ENCODE data around the gene BICDL1.
"Not testable (repeated sequence)": the region's sequence is repeated elsewhere in the genome, so short reads cannot be mapped to it uniquely, and the experiment has no call there.

BICDL1 gene

DNA sequence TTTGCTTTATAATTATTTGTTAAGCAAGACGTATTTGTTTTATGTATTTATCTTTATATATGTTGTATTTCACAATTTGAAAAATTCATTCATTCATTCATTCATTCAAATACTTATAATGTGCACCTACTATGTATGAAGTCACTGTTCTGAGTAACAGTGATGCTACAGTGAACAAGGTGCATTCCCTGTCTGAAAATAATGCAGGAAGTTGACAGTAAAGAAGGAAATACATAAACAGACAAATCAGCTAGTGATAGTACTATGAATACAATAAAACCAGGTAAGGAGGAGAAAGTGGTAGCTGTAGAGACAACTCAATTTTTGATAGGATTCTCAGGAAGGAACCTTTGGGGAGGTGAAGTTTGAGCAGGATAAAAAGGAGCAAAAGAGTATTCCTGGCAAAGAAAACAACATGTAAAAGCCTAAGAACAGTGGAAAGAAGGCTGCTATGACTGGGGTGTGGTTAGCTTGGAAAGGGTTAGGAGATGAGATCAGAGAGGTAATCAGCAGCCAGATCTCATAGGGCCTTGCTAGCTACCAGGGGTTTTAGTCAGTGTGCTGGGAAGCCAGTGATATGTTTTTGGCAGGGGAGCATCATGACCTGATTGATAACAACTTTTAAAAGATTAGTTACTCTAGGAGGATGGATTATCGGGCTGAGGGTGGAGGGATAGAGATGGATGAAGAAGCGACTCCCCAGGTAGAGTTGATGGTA lies 17.4 kb downstream of the BICDL1 start:
- DNase-seq (ENCODE audit: low read depth) = no peak

DNA sequence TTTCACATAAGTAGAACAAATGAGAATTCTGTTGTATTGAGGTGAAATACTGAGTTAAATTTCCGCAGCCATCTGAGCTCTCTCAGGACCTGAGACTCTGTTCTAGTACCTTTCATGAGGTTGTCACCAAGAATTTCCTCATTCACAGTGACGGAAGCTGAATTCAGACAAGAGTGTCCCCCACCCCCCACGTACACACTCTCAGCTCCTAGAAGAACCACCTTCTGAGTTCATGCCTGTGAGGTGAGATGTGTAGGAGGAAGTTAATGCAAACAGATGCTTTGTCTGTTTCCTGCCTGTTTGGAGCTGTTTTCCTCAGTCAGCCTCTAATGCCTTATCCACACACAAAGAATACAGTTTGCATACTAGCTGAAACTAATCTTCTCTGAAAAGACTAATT lies 18.2 kb downstream of the BICDL1 start:
- DNase-seq (ENCODE audit: low read depth) = no peak

DNA sequence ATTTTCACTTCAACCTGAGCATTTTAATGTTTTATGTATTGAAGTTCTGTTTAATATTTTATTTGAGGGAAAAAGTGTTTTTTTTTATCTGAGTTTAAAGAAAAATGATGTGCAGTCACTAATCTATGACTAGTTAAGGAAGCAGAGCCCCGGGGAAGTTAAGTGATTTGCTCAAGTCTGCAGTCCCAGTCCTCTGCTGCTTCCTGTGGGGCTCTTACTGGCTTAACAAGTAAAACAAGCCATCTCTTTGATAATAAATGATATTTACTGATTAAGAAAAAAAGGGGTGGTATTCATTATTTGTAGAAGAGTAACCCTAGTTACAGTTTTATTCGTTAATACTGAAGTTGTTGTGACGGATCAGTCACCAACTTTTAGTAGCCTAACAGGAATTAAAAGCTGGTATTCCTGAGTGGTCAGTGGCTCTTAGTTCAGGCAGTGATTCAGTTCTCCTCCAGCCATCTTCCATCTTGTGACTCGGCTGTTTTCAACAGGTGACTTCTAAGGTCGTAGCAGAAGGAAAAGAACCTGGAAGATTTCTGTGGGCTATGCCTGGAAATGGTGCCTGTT lies 21.7 kb downstream of the BICDL1 start:
- DNase-seq (ENCODE audit: low read depth) = no peak

- DNase-seq (ENCODE audit: low read depth) = peak; percentile 4
Measured at GRCh38 chr12:120012067-120012621, 23.1 kb downstream of the BICDL1 start.

GRCh38 chr12:120013659-120014380 lies 24.8 kb downstream of the BICDL1 start:
- DNase-seq (ENCODE audit: low read depth) = no peak

DNA sequence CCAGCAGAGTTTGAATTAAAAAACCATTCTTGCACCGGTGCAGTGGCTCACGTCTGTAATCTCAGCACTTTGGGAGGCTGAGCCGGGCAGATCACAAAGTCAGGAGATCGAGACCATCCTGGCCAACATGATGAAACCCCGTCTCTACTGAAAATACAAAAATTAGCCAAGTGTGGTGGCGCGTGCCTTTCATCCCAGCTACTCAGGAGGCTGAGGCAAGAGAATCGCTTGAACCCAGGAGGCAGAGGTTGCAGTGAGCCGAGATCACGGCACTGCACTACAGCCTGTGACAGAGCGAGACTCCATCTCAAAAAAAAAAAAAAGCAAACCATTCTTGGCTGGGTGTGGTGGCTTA lies 25.3 kb downstream of the BICDL1 start:
- not testable (repeated sequence) for DNase-seq (ENCODE audit: low read depth)

- no peak for DNase-seq (ENCODE audit: low read depth)
Measured at GRCh38 chr12:120015313-120015712, 26.3 kb downstream of the BICDL1 start.

DNA sequence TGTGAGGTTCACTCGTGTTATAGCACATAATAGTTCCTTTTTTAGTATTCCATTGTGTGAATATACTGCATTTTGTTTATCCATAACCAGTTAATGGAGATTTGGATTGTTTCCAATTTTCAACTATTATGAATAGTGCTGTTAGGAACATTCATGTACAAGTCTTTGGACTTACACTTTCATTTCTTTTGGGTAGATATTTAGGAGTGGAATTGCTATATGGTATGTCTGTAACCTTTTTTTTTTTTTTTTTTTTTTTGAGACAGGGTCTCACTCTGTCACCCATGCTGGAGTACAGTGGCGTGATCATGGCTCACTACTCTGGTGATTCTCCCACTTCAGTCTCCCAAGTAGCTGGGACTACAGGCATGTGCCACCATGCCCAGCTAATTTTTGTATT lies 27.2 kb downstream of the BICDL1 start:
- not testable (repeated sequence) for DNase-seq (ENCODE audit: low read depth)

DNA sequence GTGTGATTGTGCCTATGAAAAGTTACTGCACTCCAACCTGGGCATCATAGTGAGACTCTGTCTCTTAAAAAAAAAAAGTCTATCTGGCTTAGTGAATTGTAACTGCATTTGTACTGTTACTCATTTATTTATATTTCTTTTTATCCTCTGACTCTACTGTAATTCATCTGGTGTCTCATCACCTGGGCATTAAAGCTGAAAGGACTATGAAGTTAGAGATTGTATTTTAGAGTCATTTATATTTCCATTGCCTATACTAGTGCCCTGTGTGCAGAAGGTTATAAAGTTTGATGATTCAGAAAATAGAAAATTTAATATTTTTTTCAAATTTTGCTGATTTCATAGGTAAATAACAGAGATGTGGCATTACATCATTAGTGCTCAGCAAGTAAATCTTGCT lies 30.2 kb downstream of the BICDL1 start:
- DNase-seq (ENCODE audit: low read depth) = no peak

DNA sequence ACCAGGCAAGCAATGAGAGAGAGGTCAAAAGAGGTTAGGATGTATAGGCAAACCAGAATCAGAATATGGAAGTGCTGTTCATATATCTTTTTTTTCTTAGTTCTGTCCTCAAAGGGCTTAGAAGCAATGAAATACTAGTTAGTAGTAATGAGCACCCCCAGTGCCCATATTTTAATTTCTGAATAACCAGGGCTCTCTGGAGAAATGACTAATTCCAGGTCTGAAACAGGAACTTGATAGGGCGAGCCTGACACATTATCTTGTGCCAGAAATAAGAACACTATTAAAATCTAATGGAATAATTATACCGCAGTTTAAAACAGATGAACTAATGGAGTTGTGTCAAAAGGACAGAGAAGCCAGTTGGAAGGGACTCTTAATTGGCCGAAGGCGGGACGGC lies 30.9 kb downstream of the BICDL1 start:
- DNase-seq (ENCODE audit: low read depth) = no peak

- no peak for DNase-seq (ENCODE audit: low read depth)
Measured at GRCh38 chr12:120024193-120024592, 35.2 kb downstream of the BICDL1 start.

DNA sequence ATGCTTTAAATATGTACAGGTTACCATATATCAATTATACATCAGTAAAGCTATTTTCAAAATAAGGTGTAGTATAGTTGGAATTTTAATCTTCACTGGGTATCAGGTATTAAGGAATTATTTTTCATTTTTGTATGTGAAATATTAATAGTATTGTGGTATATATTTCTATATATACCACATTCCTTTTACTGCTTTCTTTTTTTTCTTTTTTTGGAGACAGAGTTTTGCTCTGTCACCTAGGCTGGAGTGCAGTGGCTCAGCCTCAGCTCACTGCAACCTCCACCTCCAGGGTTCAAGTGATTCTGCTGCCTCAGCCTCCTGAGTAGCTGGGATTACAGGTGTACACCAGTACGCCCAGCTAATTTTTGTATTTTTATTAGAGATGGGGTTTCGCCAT lies 36.6 kb downstream of the BICDL1 start:
- no peak for DNase-seq (ENCODE audit: low read depth)

GRCh38 chr12:120032242-120032641 lies 43.2 kb downstream of the BICDL1 start:
- no peak for DNase-seq (ENCODE audit: low read depth)

GRCh38 chr12:120037851-120038250 lies 48.8 kb downstream of the BICDL1 start:
- peak; percentile 4 for DNase-seq (ENCODE audit: low read depth)

- no peak for DNase-seq (ENCODE audit: low read depth)
Measured at GRCh38 chr12:120039711-120040110, 50.7 kb downstream of the BICDL1 start.

GRCh38 chr12:120041386-120042231 lies 52.6 kb downstream of the BICDL1 start:
- DNase-seq (ENCODE audit: low read depth) = no peak

- not testable (repeated sequence) for DNase-seq (ENCODE audit: low read depth)
Measured at GRCh38 chr12:120045367-120045766, 56.3 kb downstream of the BICDL1 start.

GRCh38 chr12:120047072-120047471 lies 58.0 kb downstream of the BICDL1 start:
- no peak for DNase-seq (ENCODE audit: low read depth)

DNA sequence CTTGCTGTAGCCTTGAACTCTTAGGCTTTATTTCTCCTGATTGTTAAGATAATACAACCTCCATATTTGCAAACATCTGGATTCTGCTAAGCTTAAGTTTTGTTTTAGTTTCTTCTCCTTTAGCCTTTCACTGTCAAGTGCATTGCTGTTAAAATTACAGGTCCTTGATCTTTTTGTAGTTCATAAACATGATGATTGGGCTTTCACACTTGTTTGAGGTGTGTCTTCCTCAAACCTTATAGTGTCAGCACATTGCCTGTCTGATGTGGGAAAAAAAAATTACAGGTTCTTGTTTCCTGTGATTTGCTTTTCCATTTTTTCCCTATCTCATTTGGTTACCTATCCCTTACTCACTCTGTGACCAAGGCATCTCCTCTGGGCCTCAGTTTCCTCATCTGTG lies 59.2 kb downstream of the BICDL1 start:
- DNase-seq (ENCODE audit: low read depth) = no peak

GRCh38 chr12:120049426-120049825 lies 60.4 kb downstream of the BICDL1 start:
- DNase-seq (ENCODE audit: low read depth) = no peak

DNA sequence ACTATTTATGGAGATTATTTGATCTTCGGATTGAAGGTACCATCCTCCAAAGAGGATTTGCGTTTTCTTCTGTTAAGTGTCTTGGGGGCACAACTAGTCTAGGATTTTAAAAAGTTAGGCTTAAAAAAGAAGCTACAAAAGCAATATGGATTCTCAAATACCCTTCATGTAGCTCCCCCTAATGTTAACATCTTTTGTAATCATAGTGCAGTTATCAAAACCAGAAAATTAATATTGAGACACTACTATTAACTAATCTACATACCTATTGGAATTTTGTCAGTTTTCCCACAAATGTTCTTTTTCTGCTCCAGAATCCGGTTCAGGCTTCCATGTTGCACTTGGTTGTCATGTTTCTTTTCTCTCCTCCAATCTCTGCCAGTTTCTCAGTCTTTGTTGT lies 62.5 kb downstream of the BICDL1 start:
- no peak for DNase-seq (ENCODE audit: low read depth)

- DNase-seq (ENCODE audit: low read depth) = no peak
Measured at GRCh38 chr12:120054293-120054692, 65.3 kb downstream of the BICDL1 start.
